Dedifferentiated amniotic fluid mesenchymal stem cell (primary cell): ENCODE measurements around the gene VNN1.
"Not testable (repeated sequence)": the region's sequence is repeated elsewhere in the genome, so short reads cannot be mapped to it uniquely, and the experiment has no call there.

ENCODE experiments used
- DNase-seq: peaks from one replicate; pipeline ENCODE4 v3.0.0-alpha.2; 2016; ENCODE audit errors: extremely low spot score

The VNN1 gene

GRCh38 chr6:132725947-132726607 lies 12.2 kb upstream of the VNN1 start:
- DNase-seq, result no peak

- no peak for DNase-seq
Measured at GRCh38 chr6:132725471-132725870, 11.6 kb upstream of the VNN1 start.

- DNase-seq, result no peak
Measured at GRCh38 chr6:132719736-132720448, 6.0 kb upstream of the VNN1 start.

- no peak for DNase-seq
Measured at GRCh38 chr6:132715881-132716637, 2.2 kb upstream of the VNN1 start.

- DNase-seq, result peak; percentile 46
Measured at GRCh38 chr6:132715204-132715603, 1.3 kb upstream of the VNN1 start.

- DNase-seq, result no peak
Measured at GRCh38 chr6:132714160-132714559, 305 bp upstream of the VNN1 start.

GRCh38 chr6:132712366-132712765 lies 1.5 kb downstream of the VNN1 start:
- DNase-seq, result no peak

GRCh38 chr6:132708771-132709170 lies 5.1 kb downstream of the VNN1 start:
- no peak for DNase-seq

- DNase-seq, result no peak
Measured at GRCh38 chr6:132708002-132708401, 5.9 kb downstream of the VNN1 start.

GRCh38 chr6:132706756-132707155 lies 7.1 kb downstream of the VNN1 start:
- DNase-seq, result not testable (repeated sequence)

- DNase-seq, result no peak
Measured at GRCh38 chr6:132703936-132704335, 9.9 kb downstream of the VNN1 start.

GRCh38 chr6:132698608-132699007 lies 15.2 kb downstream of the VNN1 start:
- DNase-seq, result no peak

- DNase-seq, result no peak
Measured at GRCh38 chr6:132695773-132696172, 18.1 kb downstream of the VNN1 start.

- DNase-seq, result no peak
Measured at GRCh38 chr6:132693478-132693877, 20.4 kb downstream of the VNN1 start.

- DNase-seq, result no peak
Measured at GRCh38 chr6:132690678-132691077, 23.2 kb downstream of the VNN1 start.

GRCh38 chr6:132687306-132687705 lies 26.5 kb downstream of the VNN1 start:
- no peak for DNase-seq

- DNase-seq, result no peak
Measured at GRCh38 chr6:132686531-132686930, 27.3 kb downstream of the VNN1 start.

- DNase-seq, result no peak
Measured at GRCh38 chr6:132685009-132685408, 28.8 kb downstream of the VNN1 start.

- DNase-seq, result no peak
Measured at GRCh38 chr6:132684272-132684671, 29.6 kb downstream of the VNN1 start.

GRCh38 chr6:132683543-132683942 lies 30.3 kb downstream of the VNN1 start:
- DNase-seq, result peak; percentile 59

GRCh38 chr6:132679094-132679493 lies 34.8 kb downstream of the VNN1 start:
- not testable (repeated sequence) for DNase-seq

- DNase-seq, result no peak
Measured at GRCh38 chr6:132675749-132676148, 38.1 kb downstream of the VNN1 start.

- DNase-seq, result no peak
Measured at GRCh38 chr6:132675002-132675401, 38.9 kb downstream of the VNN1 start.
